LNCAP (cell line): ENCODE data around the gene TOGARAM2.

Experiments used
- TF ChIP-seq, protein P1 (sequence below): fragments of 450-650 bp; IDR thresholded peaks from 2 replicates; pipeline ENCODE4 v1.5.1; 2017; ENCODE audit warnings: mild to moderate bottlenecking

Gene TOGARAM2

DNA sequence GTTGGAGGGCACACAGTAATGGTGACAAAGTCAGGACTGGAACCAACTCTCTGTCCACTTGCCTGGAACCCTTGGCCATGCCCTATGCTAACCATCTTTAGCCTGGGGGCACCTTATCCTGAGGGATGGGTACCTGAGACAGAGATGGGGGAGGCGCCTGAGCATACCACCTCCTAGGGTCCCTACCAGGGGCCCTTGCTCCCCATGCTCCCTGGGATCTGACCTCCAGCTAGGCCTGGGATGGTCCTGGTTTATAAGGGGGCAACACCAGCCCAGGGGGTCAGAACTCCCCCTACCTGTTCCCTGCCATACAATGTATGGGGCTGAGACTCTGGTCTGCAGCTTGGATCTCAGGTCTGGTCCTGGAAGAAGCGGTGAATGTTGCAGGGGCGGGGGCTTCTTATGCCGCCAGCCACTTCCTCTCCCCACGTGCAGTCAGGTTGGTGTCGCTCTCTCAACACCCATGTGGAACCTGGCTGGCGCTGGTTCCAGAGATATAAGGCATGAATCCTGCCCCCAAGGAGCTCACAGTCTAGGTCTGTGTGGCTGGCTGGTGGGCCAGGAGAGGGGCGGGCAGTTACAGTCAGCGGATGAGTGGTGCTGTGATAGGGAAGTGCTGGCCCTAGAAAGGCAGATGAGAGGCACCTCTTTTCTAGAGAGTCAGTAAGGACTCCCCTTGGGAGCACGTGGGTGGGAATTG, 3.8 kb upstream of the TOGARAM2 start:
- TF ChIP-seq, protein P1, sequence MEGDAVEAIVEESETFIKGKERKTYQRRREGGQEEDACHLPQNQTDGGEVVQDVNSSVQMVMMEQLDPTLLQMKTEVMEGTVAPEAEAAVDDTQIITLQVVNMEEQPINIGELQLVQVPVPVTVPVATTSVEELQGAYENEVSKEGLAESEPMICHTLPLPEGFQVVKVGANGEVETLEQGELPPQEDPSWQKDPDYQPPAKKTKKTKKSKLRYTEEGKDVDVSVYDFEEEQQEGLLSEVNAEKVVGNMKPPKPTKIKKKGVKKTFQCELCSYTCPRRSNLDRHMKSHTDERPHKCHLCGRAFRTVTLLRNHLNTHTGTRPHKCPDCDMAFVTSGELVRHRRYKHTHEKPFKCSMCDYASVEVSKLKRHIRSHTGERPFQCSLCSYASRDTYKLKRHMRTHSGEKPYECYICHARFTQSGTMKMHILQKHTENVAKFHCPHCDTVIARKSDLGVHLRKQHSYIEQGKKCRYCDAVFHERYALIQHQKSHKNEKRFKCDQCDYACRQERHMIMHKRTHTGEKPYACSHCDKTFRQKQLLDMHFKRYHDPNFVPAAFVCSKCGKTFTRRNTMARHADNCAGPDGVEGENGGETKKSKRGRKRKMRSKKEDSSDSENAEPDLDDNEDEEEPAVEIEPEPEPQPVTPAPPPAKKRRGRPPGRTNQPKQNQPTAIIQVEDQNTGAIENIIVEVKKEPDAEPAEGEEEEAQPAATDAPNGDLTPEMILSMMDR, result no peak

DNA sequence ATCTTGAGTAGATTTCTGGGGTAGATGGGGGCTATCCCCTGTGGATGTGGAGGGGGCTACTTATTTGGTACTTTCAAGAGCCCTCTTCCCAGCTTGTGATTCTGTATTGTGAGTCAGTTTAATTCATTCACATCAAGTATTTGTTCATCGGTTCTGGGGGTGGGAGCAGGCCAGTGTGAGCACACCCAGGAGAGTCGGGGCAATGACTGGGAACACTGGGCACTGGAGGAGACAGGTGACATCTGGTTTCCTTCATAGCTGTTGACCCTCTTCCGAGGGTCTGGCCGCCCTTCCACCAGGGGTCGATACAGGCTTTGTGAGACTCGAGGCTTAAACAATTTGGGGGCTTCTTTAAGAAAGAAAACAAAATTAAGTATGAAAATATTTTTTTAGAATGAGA, 2.5 kb upstream of the TOGARAM2 start:
- TF ChIP-seq, protein P1, result no peak

DNA sequence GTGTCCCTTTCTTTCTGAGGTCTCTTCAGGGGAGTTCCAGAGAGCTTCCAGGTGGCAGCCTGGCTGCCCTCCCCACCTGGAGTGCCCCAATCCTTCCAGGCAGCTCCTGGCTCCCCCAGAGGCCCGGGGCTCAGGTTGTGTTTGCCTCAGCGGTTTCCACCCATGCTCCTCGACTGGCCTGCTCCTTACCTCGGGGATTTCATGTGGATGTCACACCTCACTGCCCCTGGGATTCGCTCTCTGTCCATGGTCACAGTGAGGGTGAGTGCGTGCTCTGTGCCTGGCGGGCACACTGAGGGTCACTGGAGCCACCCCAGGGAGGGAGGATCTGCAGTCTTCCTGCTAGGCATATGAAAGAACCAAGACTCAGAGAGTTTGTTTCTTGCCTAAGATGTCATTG, 2.1 kb upstream of the TOGARAM2 start:
- TF ChIP-seq, protein P1, result no peak

DNA sequence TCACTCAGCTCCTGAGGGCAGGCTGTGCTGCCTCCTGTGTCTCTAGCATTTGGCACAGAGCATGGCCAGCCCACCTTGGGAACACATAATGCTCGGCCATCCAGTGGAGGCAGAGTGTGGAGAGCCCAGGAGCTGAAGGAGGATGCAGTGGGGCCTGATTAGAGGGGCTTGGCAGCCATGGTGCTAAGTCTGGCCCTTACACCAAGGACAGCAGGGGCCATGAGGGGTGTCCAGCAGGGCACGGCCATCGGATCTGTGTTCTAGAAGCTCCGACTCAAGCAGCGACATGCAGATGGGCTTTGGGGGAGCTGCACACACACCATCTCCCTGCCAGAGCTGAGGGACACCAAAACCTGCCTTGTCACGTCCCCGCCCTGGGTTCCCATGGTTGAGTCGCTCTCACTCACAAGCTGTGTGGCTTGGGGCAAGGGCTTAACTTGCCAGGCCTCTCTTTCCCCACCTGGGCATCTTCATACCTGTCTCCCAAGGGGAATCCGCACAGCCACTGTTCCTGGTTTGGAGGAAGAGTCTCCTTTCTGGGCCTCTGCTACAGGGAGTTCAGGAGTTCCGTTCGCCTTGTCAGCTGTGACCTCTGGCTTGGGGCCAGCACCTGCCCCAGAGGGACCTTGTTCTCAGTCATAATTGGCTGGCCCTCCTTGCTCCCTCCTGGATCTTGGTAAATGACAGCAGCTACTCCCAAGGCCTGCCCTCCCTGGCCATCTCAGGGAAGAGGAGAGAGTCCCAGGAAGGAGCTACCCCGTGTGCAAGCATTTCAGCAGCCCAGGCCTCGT, 1.3 kb upstream of the TOGARAM2 start:
- TF ChIP-seq, protein P1, result no peak

DNA sequence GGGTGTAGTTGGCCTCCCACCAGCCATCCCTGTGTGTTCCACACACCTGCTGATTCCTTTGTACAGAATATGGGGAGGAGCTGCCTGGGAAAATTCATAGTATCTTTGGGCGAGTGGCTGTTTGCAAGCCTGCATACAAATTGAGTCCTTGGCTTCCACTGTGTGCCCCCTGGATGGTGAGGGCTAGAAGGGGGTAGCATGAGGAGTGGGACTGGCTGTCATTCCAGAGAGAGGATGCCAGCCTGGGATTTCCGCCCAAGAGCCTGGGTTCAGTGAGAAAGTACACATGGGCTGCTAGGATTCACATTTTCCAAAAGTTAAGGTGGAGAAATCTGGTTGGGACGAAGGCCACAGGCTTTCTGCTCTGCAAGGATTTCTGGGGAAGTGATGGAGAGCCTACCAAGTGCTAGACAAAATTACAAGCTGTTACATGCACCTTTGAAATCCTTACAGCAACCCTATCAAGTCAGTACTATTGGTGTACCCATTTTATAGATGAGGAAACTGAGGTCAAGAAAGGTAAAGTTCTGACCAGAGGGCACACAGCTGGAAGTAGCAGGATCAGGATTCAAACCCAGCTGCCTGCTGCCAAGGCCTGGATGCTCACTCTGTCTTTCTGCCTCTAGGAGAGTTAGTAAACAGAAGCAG, 606 bp upstream of the TOGARAM2 start:
- TF ChIP-seq, protein P1, result no peak

DNA sequence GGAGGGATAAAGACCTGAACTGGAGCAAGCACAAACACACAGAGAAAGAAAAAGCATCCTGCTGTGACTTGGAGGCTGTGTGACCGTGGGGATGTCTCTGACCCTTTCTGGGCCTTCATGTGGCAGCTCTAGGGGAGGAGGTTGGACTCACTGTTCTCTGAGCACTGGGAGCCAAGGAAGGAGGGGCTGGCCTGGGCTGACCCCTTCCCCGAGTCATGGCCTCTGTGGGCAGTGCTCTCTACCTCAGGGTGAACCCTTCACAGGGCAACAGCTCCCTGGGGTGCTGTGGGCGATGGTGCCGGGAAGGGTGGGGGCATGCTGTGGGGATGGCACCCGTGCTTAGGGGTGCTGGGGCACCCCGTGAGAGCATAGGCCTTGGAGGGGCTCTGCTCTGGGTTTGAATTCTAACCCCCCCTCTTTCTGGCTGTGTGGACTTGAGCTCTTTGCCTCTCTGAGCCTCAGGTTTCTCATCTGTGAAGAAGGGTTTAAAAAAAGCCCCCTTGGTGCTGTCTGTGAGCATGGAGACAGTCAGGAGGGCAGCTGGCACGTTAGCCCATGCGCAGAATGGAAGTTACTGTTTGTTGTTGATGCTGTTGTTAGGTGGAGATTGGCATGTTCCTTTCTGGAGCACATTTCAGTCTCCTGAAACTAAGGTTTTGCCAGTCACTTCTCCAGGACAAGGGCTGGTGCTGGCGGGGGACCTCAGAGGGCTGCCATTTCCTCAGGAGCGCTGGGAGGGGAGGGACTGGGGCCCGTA, 700 bp downstream of the TOGARAM2 start:
- TF ChIP-seq, protein P1, result no peak

DNA sequence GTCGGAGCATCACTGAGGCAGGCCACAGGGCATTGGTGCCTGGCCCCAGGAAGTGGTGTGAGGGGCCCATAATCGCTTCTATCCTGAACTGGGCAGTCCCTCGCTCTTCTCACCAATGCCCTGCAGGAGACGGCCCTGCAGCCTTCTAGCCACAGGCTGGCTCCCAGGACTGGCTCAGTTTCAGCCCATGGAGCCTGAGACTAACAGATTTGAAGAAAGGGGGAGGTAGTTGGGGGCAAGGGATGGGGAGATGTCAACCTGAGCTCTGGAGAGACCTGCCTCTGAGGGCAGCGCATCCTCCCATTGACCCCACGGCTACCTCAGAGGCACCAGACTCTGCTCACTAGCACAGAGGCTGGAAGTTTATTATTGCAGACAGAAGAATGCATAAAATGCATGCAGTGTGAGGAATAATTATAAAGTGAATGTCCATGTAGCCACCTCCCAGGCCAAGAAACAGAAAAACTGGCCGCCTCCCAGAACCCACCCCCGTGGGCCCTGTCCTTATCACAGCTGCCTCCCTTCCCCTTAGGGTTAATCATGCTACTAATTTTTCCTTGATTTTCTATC, 1.4 kb downstream of the TOGARAM2 start:
- TF ChIP-seq, protein P1, result no peak
